Motor neuron (in vitro differentiated cells): ENCODE results near the gene OVOL1. TPM values are rescaled to one million over a fixed set of nuclear protein-coding genes. Genes with fewer than 3 reads are reported as not detected.
"Not testable (repeated sequence)": the region's sequence is repeated elsewhere in the genome, so short reads cannot be mapped to it uniquely, and the experiment has no call there.

Experiments used
- ATAC-seq, 8 experiments: fragments of 200-7000 bp; cut with Tn5 transposase; replicated peaks in 6 of 8; 2 replicates each; pipeline ENCODE4 v1.8.0; 2021; ENCODE audit warnings: mild to moderate bottlenecking in 8 of 8, moderate library complexity in 8 of 8
- H3K27ac ChIP-seq, 2 donors: fragments of 250-450 bp; sonication (Bioruptor Pico); 2 replicates each; pipeline ENCODE4 v1.9.0; 2021; ENCODE audit warnings: antibody characterized with exemption in 2 of 2, mild to moderate bottlenecking in 2 of 2, moderate library complexity in 1 of 2
- H3K4me1 ChIP-seq, 2 donors: fragments of 250-450 bp; sonication (Bioruptor Pico); replicated peaks in 1 of 2; 2 replicates each; pipeline ENCODE4 v1.6.1; 2021; ENCODE audit warnings: antibody characterized with exemption in 2 of 2, mild to moderate bottlenecking in 2 of 2, moderate library complexity in 1 of 2
- H3K4me3 ChIP-seq, 5 donors: fragments of 250-450 bp; sonication (Bioruptor Pico); 2 replicates each; pipeline ENCODE4 v1.9.0; 2021; ENCODE audit warnings: antibody characterized with exemption in 5 of 5, mild to moderate bottlenecking in 5 of 5, moderate library complexity in 4 of 5
- WGBS, 10 experiments: fragments of 450-650 bp; shearing (Covaris generic); methylation state at CpG; one replicate each; pipeline ENCODE4 v1.0.0; 2022; 5-methylcytosine and 5-hydroxymethylcytosine counted together
- in situ Hi-C, 9 experiments: fragments of 400-800 bp; cut with MboI; loops; one replicate each; pipeline ENCODE4 v1.15.0; 2021; ENCODE audit warnings: low sequenced_read_pairs in 9 of 9, low pct_unique_long_range_greater_than_20kb in 2 of 9; ENCODE audit not compliant: unreplicated experiment in 9 of 9
- total RNA-seq, 8 experiments: library from RNA; unstranded; fragments of 300-600 nt; gene quantifications; 2 replicates each; pipeline versions ENCODE4 v1.2.3 to v1.2.4, GENCODE V29; 2022

Gene OVOL1
- total RNA-seq, 8 experiments from 2014 or later, result 0.05 to 0.85 (median 0.21) TPM; not detected in 3

GRCh38 chr11:65767806-65768205 is 19.1 kb upstream of the OVOL1 start:
- H3K27ac ChIP-seq, ATAC-seq, H3K4me1 ChIP-seq, in situ Hi-C loops, H3K4me3 ChIP-seq: not testable (repeated sequence)
- 51 to 100% (median 92%) methylated on average over 1 to 4 of the region's 5 CpGs; no CpG with 5 or more reads in 1 of the 10 experiments for WGBS, 10 experiments

- ATAC-seq, result no peak
- Histone ChIP-seq H3K4me1 (no peaks in the 10 kb centered on the region), H3K4me3 (no peak overlapping the region), H3K27ac (no peak overlapping the region)
- in situ Hi-C loops, result no loop called here
- 61 to 100% (median 81%) methylated on average over 2 to 10 of the region's 12 CpGs for WGBS, 10 experiments
These were observed 15.8 kb upstream of the OVOL1 start for GRCh38 chr11:65770951-65771567.

GRCh38 chr11:65771589-65772112 is 15.2 kb upstream of the OVOL1 start:
- WGBS, 10 experiments, result 45 to 80% (median 66%) methylated on average over 1 to 6 of the region's 6 CpGs; no CpG with 5 or more reads in 2 of the 10 experiments
- Histone ChIP-seq H3K4me3 (no peak overlapping the region), H3K4me1 (no peaks in the 10 kb centered on the region), H3K27ac (no peak overlapping the region)
- ATAC-seq, result no peak
- in situ Hi-C loops, result no loop called here

- ATAC-seq, result no peak
These were observed 13.0 kb upstream of the OVOL1 start for GRCh38 chr11:65773784-65774411.

GRCh38 chr11:65774525-65775306 is 12.1 kb upstream of the OVOL1 start:
- Histone ChIP-seq H3K4me1 (no peaks in the 10 kb centered on the region), H3K4me3 (no peak overlapping the region), H3K27ac (no peak overlapping the region)
- in situ Hi-C loops, result no loop called here
- no peak for ATAC-seq
- WGBS, 10 experiments, result 83 to 100% (median 95%) methylated on average over 1 to 5 of the region's 9 CpGs; no CpG with 5 or more reads in 3 of the 10 experiments

More at GRCh38 chr11:65773784-65774411, 13.0 kb upstream of the OVOL1 start:
- no peak overlapping the region for H3K4me3 ChIP-seq
- H3K4me1 ChIP-seq, result no peaks in the 10 kb centered on the region
- in situ Hi-C loops, result no loop called here
- WGBS, 10 experiments, result 63 to 100% (median 78%) methylated on average over 1 to 5 of the region's 8 CpGs; no CpG with 5 or more reads in 3 of the 10 experiments
- no peak overlapping the region for H3K27ac ChIP-seq

- 83 to 100% (median 100%) methylated on average over 1 to 5 of the region's 8 CpGs; no CpG with 5 or more reads in 2 of the 10 experiments for WGBS, 10 experiments
- no peak overlapping the region for H3K27ac ChIP-seq
- no peak for ATAC-seq
- H3K4me3 ChIP-seq, result no peak overlapping the region
- in situ Hi-C loops, result no loop called here
- H3K4me1 ChIP-seq, result peaks cover 0 to under 1% of the 10 kb centered on the region in 2 donors
These were observed 10.7 kb upstream of the OVOL1 start for GRCh38 chr11:65776196-65776595.

GRCh38 chr11:65776710-65777141 is 10.1 kb upstream of the OVOL1 start:
- 73 to 100% (median 95%) methylated on average over 1 to 6 of the region's 8 CpGs; no CpG with 5 or more reads in 2 of the 10 experiments for WGBS, 10 experiments
- in situ Hi-C loops, result no loop called here

GRCh38 chr11:65777241-65777640 is 9.6 kb upstream of the OVOL1 start:
- in situ Hi-C loops, result no loop called here
- 60 to 95% (median 85%) methylated on average over 1 to 7 of the region's 8 CpGs; no CpG with 5 or more reads in 4 of the 10 experiments for whole genome bisulfite sequencing, 10 experiments
- no peak overlapping the region for H3K27ac ChIP-seq
- no peak for ATAC-seq
- H3K4me3 ChIP-seq, result no peak overlapping the region
- H3K4me1 ChIP-seq, result peaks cover 0 to 2% of the 10 kb centered on the region in 2 donors

More at GRCh38 chr11:65776710-65777141, 10.1 kb upstream of the OVOL1 start:
- H3K27ac ChIP-seq, result no peak overlapping the region
- H3K4me1 ChIP-seq, result peaks cover 0 to 2% of the 10 kb centered on the region in 2 donors
- no peak for ATAC-seq
- H3K4me3 ChIP-seq, result no peak overlapping the region

GRCh38 chr11:65777821-65778361 is 9.0 kb upstream of the OVOL1 start:
- in situ Hi-C loops, result no loop called here
- ATAC-seq, result no peak
- 73 to 100% (median 93%) methylated on average over 2 to 7 of the region's 23 CpGs; no CpG with 5 or more reads in 6 of the 10 experiments for WGBS, 10 experiments
- H3K27ac ChIP-seq, result no peak overlapping the region
- no peak overlapping the region for H3K4me3 ChIP-seq
- H3K4me1 ChIP-seq, result peaks cover 0 to 2% of the 10 kb centered on the region in 2 donors

GRCh38 chr11:65778431-65778900 is 8.4 kb upstream of the OVOL1 start:
- peaks cover 0 to 2% of the 10 kb centered on the region in 2 donors for H3K4me1 ChIP-seq
- 80 to 100% (median 93%) methylated on average over 1 to 3 of the region's 20 CpGs; no CpG with 5 or more reads in 7 of the 10 experiments for WGBS, 10 experiments
- H3K27ac ChIP-seq, result no peak overlapping the region
- no peak for ATAC-seq
- H3K4me3 ChIP-seq, result no peak overlapping the region
- in situ Hi-C loops, result no loop called here

GRCh38 chr11:65778901-65779668 is 7.8 kb upstream of the OVOL1 start:
- 95 to 100% (median 96%) methylated on average over 1 to 8 of the region's 25 CpGs; no CpG with 5 or more reads in 7 of the 10 experiments for WGBS, 10 experiments

GRCh38 chr11:65779669-65779918 is 7.3 kb upstream of the OVOL1 start:
- H3K4me1 ChIP-seq, result peaks cover 0 to 2% of the 10 kb centered on the region in 2 donors
- in situ Hi-C loops, result no loop called here
- ATAC-seq, result peak in 1 of 8 experiments; percentile 1
- WGBS, 10 experiments, result 0 to 71% methylated on average over 2 to 3 of the region's 12 CpGs; no CpG with 5 or more reads in 8 of the 10 experiments
- H3K4me3 ChIP-seq, result peak overlapping the region; percentile 42 to 69 (median 53)
- H3K27ac ChIP-seq, result no peak overlapping the region

More at GRCh38 chr11:65778901-65779668, 7.8 kb upstream of the OVOL1 start:
- in situ Hi-C loops, result no loop called here
- peaks cover 0 to 2% of the 10 kb centered on the region in 2 donors for H3K4me1 ChIP-seq
- ATAC-seq, result no peak
- H3K4me3 ChIP-seq, result no peak overlapping the region
- no peak overlapping the region for H3K27ac ChIP-seq
